SKM-1 (cell line): ENCODE results near the gene PIP4K2A.

Source experiments
- DNase-seq: peaks from one replicate; lab custom pipeline; 2025; ENCODE audit not compliant: unreplicated experiment; lab: John Stamatoyannopoulos, UW

PIP4K2A gene

DNA sequence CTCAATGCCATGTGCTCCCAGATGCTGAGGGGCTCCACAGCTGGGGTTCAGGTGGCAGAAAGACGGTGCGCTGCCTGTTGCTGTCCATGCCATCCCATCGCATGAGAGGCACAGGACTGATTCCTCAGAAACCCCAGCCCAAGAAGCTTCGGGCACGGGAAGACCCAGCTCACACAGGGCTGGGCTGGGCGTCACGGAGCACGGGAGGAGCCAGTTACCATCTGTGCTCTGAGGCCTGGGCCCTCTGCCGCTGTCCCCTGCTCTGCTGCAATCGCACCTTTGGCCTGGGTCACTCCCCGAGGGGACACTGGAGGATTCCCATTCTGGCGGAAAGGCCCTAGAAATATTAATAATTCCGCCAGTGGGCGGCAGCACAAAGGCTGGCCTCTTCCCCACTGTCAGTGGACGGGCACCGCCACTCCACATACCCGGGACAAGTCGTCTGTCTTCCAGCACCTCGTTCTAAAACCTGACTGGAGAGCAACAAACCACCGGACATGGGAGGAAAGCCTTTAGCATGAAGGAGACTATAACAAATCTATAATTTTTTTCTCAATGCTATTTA is 92.1 kb downstream of the PIP4K2A start:
- DNase-seq = no peak

DNA sequence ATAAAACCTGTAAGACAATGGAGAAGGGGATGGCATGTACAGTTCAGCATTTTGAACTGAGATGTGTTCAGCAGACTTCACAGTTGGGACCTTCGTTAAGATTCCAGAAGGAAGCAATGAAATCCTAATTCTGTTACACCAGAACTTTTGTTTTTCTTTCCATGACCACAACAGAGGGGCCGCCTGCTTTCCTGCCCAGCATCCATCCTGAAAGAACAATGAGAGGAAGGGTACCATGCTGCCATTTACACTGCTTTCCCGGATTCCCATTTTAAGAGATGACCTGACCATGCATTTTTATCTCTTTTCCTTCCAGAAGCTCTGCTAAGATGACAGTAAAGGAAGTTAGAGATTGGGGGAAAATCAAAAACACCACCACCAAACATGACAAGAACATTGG is 92.7 kb downstream of the PIP4K2A start:
- no peak for DNase-seq

DNA sequence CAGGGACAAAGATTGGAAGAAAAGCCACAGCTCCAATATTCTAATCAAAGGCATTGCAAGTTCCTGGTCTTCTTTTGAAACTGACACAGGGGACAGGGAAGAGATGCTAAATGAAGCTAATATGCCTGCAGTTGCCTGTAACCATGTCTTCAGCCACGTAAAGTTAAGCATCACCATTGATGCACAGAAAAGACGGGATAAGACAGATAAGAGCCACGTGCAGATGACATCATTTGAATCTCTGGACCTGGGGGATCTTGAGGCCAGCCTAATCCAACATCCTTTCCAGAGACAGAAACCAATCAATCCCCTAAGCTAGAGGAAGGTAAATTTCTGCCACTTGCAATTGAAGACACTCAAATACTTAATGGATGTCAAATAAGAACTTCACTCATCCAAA is 93.4 kb downstream of the PIP4K2A start:
- DNase-seq = no peak

GRCh38 chr10:22620140-22620857 is 94.1 kb downstream of the PIP4K2A start:
- no peak for DNase-seq

GRCh38 chr10:22619101-22619500 is 95.3 kb downstream of the PIP4K2A start:
- no peak for DNase-seq

- no peak for DNase-seq
These were observed 96.1 kb downstream of the PIP4K2A start for GRCh38 chr10:22618078-22618785.

DNA sequence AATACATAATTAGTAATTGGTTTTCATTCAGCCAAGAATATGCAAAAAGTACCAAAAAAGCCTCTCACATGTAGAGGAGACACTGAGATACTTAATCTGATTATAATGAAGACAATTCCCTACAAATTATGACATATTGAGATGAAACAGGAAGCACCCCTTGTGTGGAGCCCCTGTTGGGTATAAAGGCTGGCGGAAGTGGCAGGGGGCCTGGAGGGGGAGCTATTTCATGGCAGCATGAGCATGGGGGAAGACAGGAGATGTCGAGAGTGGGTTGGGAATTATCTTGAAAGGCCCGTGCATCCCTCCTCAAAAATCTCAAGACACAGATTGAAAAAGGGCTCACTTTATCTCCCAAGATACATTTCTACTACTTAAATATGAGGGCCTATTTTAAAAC is 96.9 kb downstream of the PIP4K2A start:
- no peak for DNase-seq

DNA sequence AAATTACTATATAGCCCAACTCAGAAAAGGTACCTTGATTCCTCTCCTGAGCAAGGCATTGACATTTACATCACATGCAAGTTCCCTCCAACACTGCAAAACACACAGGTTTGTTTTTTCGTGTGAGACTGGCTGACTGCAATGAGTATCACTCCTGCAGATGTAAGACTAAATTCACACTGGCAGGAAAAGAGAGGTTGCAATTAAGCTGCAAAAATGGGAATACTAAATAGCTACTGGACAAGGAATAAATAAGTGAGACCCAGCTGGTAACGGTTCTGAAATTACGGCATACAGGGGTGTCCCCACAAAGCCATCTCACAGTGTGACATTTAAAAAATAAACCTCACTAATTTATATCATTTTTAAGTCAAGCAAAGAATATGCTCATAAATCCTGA is 97.3 kb downstream of the PIP4K2A start:
- DNase-seq = no peak

GRCh38 chr10:22615819-22616499 is 98.4 kb downstream of the PIP4K2A start:
- no peak for DNase-seq

DNA sequence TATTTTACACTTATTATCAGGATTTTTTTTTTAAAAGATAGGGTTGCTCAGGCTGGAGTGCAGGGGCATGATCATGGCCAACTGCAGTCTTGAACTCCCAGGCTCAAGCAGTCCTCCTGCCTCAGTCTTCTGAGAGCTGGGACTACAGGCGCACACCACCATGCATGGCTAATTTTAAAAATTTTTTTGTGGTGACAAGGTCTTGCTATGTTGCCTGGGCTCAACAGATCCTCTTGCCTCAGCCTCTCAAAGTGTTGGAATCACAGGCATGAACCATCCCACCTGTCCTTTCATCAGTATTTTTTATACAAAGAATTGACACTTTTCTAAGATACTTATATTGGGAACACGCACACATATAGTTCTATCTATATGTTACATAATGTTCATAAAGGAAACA is 99.3 kb downstream of the PIP4K2A start:
- no peak for DNase-seq

DNA sequence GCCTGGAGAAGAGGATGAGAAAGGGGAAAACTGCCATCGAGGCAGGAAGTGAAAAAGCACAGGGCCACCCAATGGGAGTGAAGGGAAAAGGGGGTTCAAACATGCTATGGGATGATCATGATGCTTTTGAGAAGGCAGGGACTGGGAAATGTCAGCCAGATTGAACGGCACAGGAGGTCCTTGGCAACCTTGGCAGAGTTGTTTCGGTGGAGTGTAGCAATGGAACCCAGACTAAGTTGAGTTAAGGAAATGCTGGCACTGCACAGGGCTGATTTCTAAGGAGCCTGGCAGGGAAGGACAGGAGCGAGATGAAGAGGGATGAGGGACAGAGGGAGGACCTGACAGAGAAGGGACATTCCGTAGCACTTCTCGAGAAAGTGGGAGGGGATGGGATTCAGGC is 101.4 kb downstream of the PIP4K2A start:
- no peak for DNase-seq

GRCh38 chr10:22612318-22612717 is 102.1 kb downstream of the PIP4K2A start:
- DNase-seq = no peak

DNA sequence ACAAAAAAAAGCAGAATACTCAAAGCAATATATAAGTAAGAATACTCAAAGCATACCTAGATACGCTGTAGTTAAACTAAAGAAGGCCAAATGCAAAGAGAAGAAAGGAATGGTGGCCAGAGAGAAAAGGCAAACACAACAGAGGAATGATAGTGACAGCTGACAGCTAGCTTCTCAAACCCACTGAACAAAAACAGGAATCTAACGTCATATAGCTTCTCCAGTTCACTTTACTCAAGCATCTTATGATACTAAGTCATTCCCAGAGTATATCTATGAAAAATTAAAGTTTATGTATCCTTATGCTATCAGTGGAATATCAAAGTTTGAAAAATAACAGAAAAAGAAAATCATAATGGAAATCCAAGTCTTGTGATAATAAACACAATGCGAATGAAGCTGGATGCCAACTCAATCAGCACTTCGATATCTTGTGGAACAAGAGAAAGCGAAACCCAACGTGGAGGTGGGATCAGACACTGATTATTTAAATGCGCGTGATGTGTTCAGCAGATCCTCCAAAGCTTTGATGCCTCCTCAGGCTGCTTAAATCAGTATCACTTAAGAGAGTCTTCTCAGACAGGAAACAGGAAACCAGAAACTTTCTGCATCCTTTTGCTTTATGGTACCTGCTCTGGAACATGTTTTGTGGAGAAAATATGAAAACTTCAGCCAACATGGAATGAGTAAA is 102.8 kb downstream of the PIP4K2A start:
- DNase-seq = no peak

DNA sequence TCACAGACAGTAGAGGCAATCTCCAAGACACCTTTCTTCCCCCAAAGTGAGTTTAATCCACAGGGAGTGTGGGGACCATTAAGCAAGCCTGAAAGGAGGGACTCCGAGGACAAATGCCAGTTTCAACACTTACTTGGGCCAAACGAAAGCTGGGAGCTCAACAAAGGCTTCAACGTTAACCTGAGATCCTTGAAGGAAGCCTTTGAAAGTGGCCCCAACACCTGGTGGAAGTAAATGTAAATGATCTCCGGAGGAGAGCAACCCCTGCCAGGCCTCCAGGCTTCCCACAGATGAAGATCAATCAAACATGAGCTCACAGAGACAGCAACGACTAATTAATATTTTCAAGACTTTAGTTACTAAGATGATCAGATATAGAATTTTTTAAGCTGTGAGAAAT is 103.8 kb downstream of the PIP4K2A start:
- DNase-seq = no peak

DNA sequence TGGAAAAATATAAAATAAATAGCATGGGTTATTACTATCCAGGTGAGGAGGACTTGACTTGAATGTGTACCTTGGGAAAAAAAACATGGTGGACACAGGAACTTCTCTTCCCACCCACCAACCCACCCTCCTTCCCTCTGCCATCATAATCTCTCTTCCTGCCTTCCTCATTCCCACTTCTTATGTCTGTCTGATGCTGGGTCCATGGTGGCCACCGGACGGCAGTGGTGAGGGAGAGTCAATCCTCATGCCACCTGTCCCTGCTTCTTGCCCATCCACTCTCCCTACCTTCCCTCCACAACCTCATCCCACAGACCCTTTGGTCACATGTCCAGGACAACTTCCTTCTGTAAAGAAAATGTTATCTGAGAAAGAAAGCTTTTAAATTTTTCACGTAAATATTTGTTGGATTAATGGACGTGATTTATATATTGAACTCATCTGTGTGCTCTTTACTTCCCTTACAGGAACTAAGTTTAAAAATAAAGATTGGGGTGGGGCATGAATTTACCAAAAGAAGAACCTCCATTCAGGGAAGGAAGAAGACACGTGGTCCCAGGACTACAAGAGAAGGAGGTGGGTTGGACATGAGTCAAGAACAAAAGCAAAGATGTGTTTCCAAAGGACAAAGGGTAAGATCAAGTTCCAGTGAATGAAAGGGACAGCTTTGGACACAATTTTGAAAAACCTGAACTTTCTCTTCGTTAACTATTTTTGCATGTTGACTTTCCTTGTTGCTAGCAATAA is 104.5 kb downstream of the PIP4K2A start:
- no peak for DNase-seq

DNA sequence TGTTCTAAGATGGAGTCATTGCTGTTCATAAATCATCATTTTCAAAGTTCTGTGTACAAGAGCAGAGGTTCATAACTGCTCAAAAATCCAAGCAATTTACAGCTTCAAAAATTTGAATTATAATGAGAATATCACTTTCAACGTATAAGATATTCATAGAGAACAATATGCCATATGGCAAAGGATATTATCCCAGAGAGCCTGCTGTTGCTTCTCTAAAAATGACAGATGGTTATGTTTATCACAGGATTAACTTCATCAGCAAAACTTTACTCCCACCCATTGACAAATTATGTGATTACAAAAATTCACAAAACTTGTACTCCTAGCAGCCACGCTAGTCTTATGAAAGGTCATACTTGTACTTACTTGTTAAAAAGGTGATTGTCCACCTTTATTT is 105.1 kb downstream of the PIP4K2A start:
- DNase-seq = no peak

DNA sequence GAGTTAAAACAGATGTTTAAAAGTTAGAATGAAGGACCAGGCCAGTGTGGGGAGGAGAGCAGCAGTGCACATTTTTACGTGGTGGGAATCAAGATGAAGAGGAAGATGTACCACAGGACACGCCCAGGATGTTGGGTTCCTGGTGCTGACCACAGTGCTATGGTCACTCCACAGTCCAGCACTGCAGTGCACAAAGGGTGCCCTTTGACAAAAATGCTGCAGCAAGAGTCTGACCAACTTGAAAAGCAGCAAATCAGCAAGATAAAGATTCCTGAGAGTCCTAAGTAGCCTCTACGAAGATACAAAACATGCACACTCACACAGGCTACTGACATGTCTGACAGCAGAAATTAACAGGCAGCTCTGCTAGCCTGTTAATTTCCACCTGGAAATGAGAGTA is 107.1 kb downstream of the PIP4K2A start:
- no peak for DNase-seq

DNA sequence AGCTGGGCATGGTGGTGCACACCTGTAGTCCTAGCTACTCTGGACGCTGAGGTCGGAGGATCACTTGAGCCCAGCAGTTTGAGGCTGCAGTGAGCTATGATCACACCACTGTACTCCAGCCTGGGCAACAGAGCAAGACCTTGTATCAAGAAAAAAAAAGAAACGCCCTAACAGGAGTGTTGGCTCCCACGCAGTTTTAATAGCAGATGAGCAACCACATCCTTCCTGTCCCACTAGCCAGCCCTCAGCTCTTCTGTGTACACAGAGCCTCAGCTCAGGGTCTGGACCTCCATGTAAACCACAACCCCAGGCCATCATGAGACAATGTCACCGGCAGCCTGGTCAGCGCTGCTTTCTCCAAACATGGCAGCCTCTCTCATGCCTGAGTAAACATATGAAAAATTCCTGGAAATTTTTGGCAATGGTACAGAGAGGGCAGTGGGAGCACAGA is 108.2 kb downstream of the PIP4K2A start:
- peak; percentile 26 for DNase-seq

DNA sequence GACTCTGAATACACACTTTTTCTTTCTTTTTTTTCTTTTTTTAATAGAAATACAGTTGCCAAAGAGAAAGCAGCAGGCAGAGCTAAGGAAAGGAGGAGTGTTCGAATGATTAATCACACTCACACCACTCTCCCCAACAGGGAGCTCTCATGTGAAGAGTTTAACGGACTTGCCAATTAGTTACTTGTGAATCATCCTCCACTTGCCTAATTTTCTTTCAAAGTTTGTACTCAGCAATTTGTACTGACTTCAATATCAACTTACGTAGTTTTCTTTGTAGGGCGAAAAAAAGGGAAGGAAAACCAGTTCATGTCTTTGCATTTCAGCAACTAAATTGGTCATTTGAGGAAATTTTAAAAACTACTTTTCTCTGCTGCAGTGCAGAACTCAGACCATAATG is 109.2 kb downstream of the PIP4K2A start:
- peak; percentile 18 for DNase-seq

DNA sequence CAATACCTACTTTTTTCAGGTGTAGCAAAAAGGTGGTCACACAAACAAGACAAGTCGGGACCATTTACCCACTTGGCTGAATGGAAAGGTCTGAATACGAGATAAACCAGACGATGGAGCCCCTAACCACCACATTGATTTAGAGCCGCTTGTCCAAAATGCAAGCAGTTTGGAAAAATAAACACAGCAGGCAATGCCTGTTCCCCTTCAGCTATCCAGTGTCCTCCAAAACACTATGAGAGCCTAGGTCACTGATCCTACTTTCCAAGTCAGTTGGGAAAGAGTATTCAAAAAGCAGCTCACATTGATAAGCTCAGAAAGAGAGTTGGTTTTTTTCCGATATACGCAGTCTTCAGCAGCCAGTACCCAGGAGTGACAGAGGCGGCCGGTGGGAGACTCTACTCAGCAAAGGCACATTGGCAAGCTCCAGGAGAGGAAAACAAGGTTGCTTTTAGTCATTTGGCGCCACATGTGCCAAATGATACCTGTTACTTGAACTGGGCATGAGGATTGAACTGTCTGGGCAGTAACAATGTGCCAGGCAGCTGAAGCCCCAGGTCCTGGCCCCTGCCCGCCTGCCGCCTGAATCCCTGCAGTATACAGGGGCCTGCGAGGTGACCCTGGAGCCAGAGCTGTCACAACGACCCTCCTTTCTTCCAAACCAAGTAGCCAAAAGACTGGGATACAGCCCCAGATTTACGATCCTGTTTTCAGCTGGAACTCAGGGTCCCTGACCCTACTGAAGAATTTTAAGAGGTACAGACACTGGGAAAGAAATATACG is 109.8 kb downstream of the PIP4K2A start:
- DNase-seq = no peak
